ENCODE data around the gene RB1.

DNA sequence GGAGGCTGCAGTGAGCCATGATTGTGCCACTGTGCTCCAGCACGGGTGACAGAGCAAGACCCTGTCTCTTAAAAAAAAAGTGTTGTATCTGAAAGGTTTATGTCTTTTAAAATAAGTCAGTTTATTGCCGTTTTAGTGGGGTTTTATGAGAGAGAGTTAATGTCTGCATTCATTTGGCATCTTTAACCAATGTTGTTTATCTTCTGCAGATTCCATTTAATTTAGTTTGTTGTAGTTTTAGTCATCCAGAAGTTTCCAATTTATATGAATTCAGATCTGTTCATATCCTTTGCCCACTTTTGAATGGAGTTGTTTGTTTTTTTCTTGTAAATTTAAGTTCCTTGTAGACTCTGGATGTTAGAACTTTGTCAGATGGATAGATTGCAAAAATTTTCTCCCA is 146.1 kb downstream of the RB1 start:
- no peak for TF ChIP-seq CTCF (IDR thresholded peaks at IDR 0.05; ENCODE audit: low read length)
- TF ChIP-seq EZH2 (IDR thresholded peaks at IDR 0.05; ENCODE audit: borderline replicate concordance, low read length), result no peak
